OCI-LY7 (cell line): Measurements from ENCODE around the gene C19orf67.

ENCODE experiments used
- EZH2phosphoT487 ChIP-seq: fragments of 200-600 bp; sonication (generic); IDR thresholded peaks from 2 replicates; pipeline ENCODE4 v1.6.1; 2018; ENCODE audit warnings: low read depth, borderline replicate concordance, mild to moderate bottlenecking, mixed run types, antibody characterized with exemption, low read length, moderate library complexity, mixed read lengths
- TF ChIP-seq, protein P1 (sequence below): fragments of 200-600 bp; sonication (generic); conservative IDR thresholded peaks from 2 replicates; pipeline ENCODE4 v1.5.1; 2014; ENCODE audit warnings: mild to moderate bottlenecking, antibody characterized with exemption, low read length, moderate library complexity, mixed read lengths

DNA sequence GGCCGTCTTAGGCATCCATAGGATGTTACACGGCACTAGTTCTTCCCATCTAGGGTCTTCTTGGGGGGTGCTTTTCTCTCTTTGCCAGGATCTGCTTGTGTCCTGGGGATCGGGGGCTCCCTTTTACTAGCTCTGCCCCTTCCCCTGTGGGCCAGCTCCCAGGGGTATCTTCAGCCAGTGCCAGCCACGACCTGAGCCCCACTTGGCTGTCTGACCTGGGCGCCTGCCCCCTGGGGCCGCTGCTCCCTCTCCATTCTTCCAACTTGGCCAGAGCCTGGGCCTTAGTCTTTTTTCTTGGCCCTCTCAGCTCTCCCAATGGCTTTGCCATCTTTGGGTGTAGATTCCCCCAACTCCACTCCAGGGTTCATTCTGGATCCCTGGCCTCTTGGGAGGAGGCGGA lies 28.9 kb upstream of the C19orf67 start:
- TF ChIP-seq, protein P1, sequence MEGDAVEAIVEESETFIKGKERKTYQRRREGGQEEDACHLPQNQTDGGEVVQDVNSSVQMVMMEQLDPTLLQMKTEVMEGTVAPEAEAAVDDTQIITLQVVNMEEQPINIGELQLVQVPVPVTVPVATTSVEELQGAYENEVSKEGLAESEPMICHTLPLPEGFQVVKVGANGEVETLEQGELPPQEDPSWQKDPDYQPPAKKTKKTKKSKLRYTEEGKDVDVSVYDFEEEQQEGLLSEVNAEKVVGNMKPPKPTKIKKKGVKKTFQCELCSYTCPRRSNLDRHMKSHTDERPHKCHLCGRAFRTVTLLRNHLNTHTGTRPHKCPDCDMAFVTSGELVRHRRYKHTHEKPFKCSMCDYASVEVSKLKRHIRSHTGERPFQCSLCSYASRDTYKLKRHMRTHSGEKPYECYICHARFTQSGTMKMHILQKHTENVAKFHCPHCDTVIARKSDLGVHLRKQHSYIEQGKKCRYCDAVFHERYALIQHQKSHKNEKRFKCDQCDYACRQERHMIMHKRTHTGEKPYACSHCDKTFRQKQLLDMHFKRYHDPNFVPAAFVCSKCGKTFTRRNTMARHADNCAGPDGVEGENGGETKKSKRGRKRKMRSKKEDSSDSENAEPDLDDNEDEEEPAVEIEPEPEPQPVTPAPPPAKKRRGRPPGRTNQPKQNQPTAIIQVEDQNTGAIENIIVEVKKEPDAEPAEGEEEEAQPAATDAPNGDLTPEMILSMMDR: no peak
- no peak for TF ChIP-seq EZH2phosphoT487
